IMR-90 (cell line): ENCODE results near the gene PLCH2.

Source experiments
- CTCF ChIP-seq: conservative IDR thresholded peaks from 2 replicates; pipeline ENCODE4 v1.5.1; 2012; ENCODE audit warnings: mild to moderate bottlenecking, low read depth, low read length, improper control_type of control experiment
- FOS ChIP-seq: fragments of 150-350 bp; IDR thresholded peaks from 2 replicates; pipeline ENCODE4 v1.6.1; 2016; ENCODE audit warnings: low read depth, low read length
- RAD21 ChIP-seq: IDR thresholded peaks from 2 replicates; pipeline ENCODE4 v1.6.1; 2012; ENCODE audit warnings: low read length, improper control_type of control experiment
- RCOR1 ChIP-seq: IDR thresholded peaks from 2 replicates; pipeline ENCODE4 v1.6.1; 2012; ENCODE audit warnings: mild to moderate bottlenecking, low read length, improper control_type of control experiment; ENCODE audit not compliant: insufficient replicate concordance
- RFX5 ChIP-seq: IDR thresholded peaks from 2 replicates; pipeline ENCODE4 v1.8.0; 2012; ENCODE audit warnings: low read depth, mild to moderate bottlenecking, low read length, moderate library complexity
- SMC3 ChIP-seq: fragments of 150-350 bp; IDR thresholded peaks from 2 replicates; pipeline ENCODE4 v1.6.1; 2016; ENCODE audit warnings: low read depth, mild to moderate bottlenecking, antibody characterized with exemption, low read length, moderate library complexity

DNA sequence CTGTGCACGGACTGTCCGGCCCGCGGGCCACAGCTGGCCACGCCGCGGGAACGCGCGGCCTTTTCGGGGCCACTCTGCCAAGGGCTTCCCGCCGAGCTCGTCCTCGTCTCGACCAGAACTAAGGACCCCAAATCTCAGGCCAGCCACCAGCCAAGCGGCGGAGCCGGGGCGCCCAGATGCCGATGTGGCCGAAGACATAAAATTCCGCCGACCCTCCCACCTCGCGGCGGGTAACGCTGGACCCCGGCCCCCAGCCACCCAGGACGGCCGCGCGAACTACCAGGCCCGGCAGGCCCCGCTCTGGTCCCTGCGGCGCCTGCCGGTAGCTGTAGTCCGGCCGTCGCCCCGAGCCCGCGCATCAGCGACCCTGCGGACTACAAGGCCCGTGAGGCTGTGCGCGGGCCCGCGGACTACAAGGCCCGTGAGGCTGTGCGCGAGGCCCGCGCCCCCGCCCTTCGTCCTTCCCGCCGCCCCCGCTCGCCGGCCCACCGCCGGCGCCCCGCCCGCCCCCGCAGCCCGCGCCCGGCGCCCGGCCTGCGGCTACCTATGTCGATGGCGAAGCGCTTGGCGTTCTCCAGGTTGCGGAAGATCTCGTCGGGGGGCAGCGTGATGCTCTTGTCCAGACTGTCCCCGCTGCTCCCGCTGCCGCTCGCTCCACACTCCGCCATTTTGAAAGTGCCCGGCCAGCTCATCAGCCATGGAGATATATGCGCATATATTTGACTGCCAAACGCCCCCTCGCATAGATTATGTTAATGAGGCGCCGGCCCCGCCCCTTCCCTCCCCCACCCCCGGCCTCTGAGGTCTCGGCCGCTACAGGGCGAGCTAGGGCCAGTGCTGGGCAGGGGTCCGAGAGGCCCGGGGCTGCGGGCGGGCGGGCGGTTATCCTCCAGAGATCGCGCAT is 50.1 kb downstream of the PLCH2 start, which contains the start of gene PANK4:
- TF ChIP-seq SMC3, result no peak; the same call in 1 of the 2 replicates
- TF ChIP-seq CTCF, result no peak
- no peak for TF ChIP-seq RFX5
- TF ChIP-seq RAD21, result no peak
- TF ChIP-seq RCOR1, result no peak
- no peak for TF ChIP-seq FOS
